Upper lobe of right lung (tissue), 1 donor: ENCODE measurements around the gene CDK14. TPM values are rescaled to one million over a fixed set of nuclear protein-coding genes. Genes with fewer than 3 reads are reported as not detected.

ENCODE experiments used
- ATAC-seq: fragments of 200-7000 bp; cut with Tn5 transposase; one replicate; pipeline ENCODE4 v1.9.1; 2020; ENCODE audit warnings: mild to moderate bottlenecking, moderate library complexity
- DNase-seq: peaks from one replicate; pipeline ENCODE4 v3.0.0-alpha.2; 2020
- H3K27ac ChIP-seq: fragments of 200-600 bp; one replicate; pipeline ENCODE4 v1.8.0; 2022
- H3K27me3 ChIP-seq: fragments of 200-600 bp; one replicate; pipeline ENCODE4 v1.8.0; 2022; ENCODE audit warnings: mild to moderate bottlenecking
- H3K36me3 ChIP-seq: fragments of 200-600 bp; one replicate; pipeline ENCODE4 v1.8.0; 2022
- H3K4me1 ChIP-seq: fragments of 200-600 bp; one replicate; pipeline ENCODE4 v1.8.0; 2022
- H3K4me3 ChIP-seq: fragments of 200-600 bp; one replicate; pipeline ENCODE4 v1.8.0; 2022; ENCODE audit warnings: mild to moderate bottlenecking
- H3K9me3 ChIP-seq: fragments of 200-600 bp; one replicate; pipeline ENCODE4 v1.8.0; 2022
- CTCF ChIP-seq: fragments of 200-600 bp; IDR thresholded peaks from one replicate; pipeline ENCODE4 v1.8.0; 2022; ENCODE audit warnings: antibody characterized with exemption
- intact Hi-C: fragments of 100-400 bp; cut with DNase I; formaldehyde crosslinking; loops from one replicate; pipeline ENCODE4 v1.11.0; 2022
- total RNA-seq: library from RNA; stranded (reverse); fragmentation: NEBNext Ultra II Directional; extraction: Animal tissue kit (Norgen Biotek cat#: 25700); gene quantifications from one replicate; pipeline ENCODE4 v1.2.1, GENCODE V29; 2021
- donor health status: DM: no; HTN: yes; CAD: no; lungs with severe emphysema.

CDK14 gene
- total RNA-seq, 1 donor from 2014 or later, result 47.2 TPM

- ATAC-seq, result no peak
- no peaks in the 10 kb centered on the region for H3K36me3 ChIP-seq
- intact Hi-C loops, result no loop called here
- no peak overlapping the region for H3K27ac ChIP-seq
- no peak for DNase-seq
- no peaks in the 10 kb centered on the region for H3K4me1 ChIP-seq
- H3K27me3 ChIP-seq, result no peaks in the 10 kb centered on the region
- no peak for TF ChIP-seq CTCF
- H3K9me3 ChIP-seq, result no peaks in the 10 kb centered on the region
- no peak overlapping the region for H3K4me3 ChIP-seq
Measured at GRCh38 chr7:91201442-91202113, 605.5 kb downstream of the CDK14 start.

- intact Hi-C loops, result no loop called here
- no peaks in the 10 kb centered on the region for H3K4me1 ChIP-seq
- DNase-seq (no peak), ATAC-seq (no peak)
- no peak for TF ChIP-seq CTCF
- H3K27ac ChIP-seq, result no peak overlapping the region
- H3K36me3 ChIP-seq, result no peaks in the 10 kb centered on the region
- no peaks in the 10 kb centered on the region for H3K27me3 ChIP-seq
- no peaks in the 10 kb centered on the region for H3K9me3 ChIP-seq
- no peak overlapping the region for H3K4me3 ChIP-seq
Measured at GRCh38 chr7:91206361-91206960, 610.3 kb downstream of the CDK14 start.

GRCh38 chr7:91212582-91212981 lies 616.5 kb downstream of the CDK14 start:
- H3K27me3 ChIP-seq, result no peaks in the 10 kb centered on the region
- no peak overlapping the region for H3K27ac ChIP-seq
- H3K9me3 ChIP-seq, result no peaks in the 10 kb centered on the region
- ATAC-seq, result no peak
- H3K36me3 ChIP-seq, result no peaks in the 10 kb centered on the region
- no peak for TF ChIP-seq CTCF
- no peaks in the 10 kb centered on the region for H3K4me1 ChIP-seq
- intact Hi-C loops, result no loop called here
- H3K4me3 ChIP-seq, result no peak overlapping the region
- no peak for DNase-seq

GRCh38 chr7:91226411-91226810 lies 630.3 kb downstream of the CDK14 start:
- intact Hi-C loops, result no loop called here
- Histone ChIP-seq H3K9me3 (no peaks in the 10 kb centered on the region), H3K36me3 (no peaks in the 10 kb centered on the region), H3K27me3 (no peaks in the 10 kb centered on the region), H3K27ac (no peak overlapping the region), H3K4me1 (peaks cover 4% of the 10 kb centered on the region), H3K4me3 (no peak overlapping the region)
- no peak for TF ChIP-seq CTCF
- no peak for DNase-seq
- ATAC-seq, result no peak

- Histone ChIP-seq H3K4me1 (peaks cover 4% of the 10 kb centered on the region), H3K36me3 (no peaks in the 10 kb centered on the region), H3K27me3 (no peaks in the 10 kb centered on the region), H3K4me3 (no peak overlapping the region), H3K9me3 (no peaks in the 10 kb centered on the region), H3K27ac (no peak overlapping the region)
- no peak for DNase-seq
- no peak for ATAC-seq
- TF ChIP-seq CTCF, result no peak
- intact Hi-C loops, result no loop called here
Measured at GRCh38 chr7:91228327-91228726, 632.2 kb downstream of the CDK14 start.
